H1 (cell line): Measurements from ENCODE around the gene PRR5. TPM values are rescaled to one million over a fixed set of nuclear protein-coding genes. Genes with fewer than 3 reads are reported as not detected.

Experiments used
- CTCF ChIA-PET: fragments of 300-600 bp; sonication (Branson Sonifier 250); formaldehyde crosslinking; loops from one replicate; lab custom pipeline; 2021; ENCODE audit not compliant: partially characterized antibody; lab: Charles Lee
- POLR2A ChIA-PET: fragments of 300-600 bp; sonication (Branson Sonifier 250); formaldehyde crosslinking; loops from one replicate; lab custom pipeline; 2021; ENCODE audit warnings: inconsistent platforms; ENCODE audit not compliant: partially characterized antibody; lab: Charles Lee
- DNase-seq, 2 experiments: peaks; one replicate each; pipeline versions ENCODE4 v3.0.0 to v3.0.0-alpha.2; 2010 to 2022; ENCODE audit warnings: low spot score in 2 of 2, low read depth in 1 of 2, mixed read lengths in 1 of 2
- FAIRE-seq: peaks from 2 replicates; lab custom pipeline; 2011; peaks lifted over from hg19 to GRCh38; lab: Jason Lieb, UNC
- H2AFZ ChIP-seq: 2 replicates; pipeline ENCODE4 v1.8.1; 2012; ENCODE audit warnings: low read length, inconsistent platforms
- H2AK5ac ChIP-seq: 2 replicates; pipeline ENCODE4 v1.6.1; 2013; ENCODE audit warnings: low read depth, low read length
- H2BK120ac ChIP-seq: replicated peaks from 2 replicates; pipeline ENCODE3; 2013; ENCODE audit warnings: low read depth, low read length, inconsistent platforms
- H2BK12ac ChIP-seq: 2 replicates; pipeline ENCODE4 v1.6.1; 2013; ENCODE audit warnings: low read depth, low read length
- H2BK15ac ChIP-seq: 2 replicates; pipeline ENCODE4 v1.6.1; 2013; ENCODE audit warnings: low read length
- H2BK20ac ChIP-seq: 2 replicates; pipeline ENCODE4 v1.6.1; 2013; ENCODE audit warnings: low read length
- H2BK5ac ChIP-seq: 2 replicates; pipeline ENCODE4 v1.6.1; 2013; ENCODE audit warnings: low read depth, low read length
- H3K14ac ChIP-seq: 2 replicates; pipeline ENCODE4 v1.6.1; 2013; ENCODE audit warnings: inconsistent platforms; ENCODE audit not compliant: insufficient read length
- H3K18ac ChIP-seq: 2 replicates; pipeline ENCODE4 v1.6.1; 2013; ENCODE audit warnings: low read length; ENCODE audit errors: extremely low read depth
- H3K23ac ChIP-seq: 2 replicates; pipeline ENCODE4 v1.6.1; 2013; ENCODE audit warnings: inconsistent platforms; ENCODE audit not compliant: insufficient read length
- H3K23me2 ChIP-seq: 2 replicates; pipeline ENCODE4 v1.6.1; 2013; ENCODE audit warnings: low read depth, low read length
- H3K27ac ChIP-seq: 2 replicates; pipeline ENCODE4 v1.6.1; 2011; ENCODE audit warnings: low read depth, low read length, inconsistent platforms
- H3K27me3 ChIP-seq, 4 experiments: replicated peaks in 1 of 4; 1 replicate in 1 of 4; 2 replicates in 3 of 4; pipeline versions ENCODE4 v1.6.1 to v1.8.1; 2011 to 2013; ENCODE audit warnings: low read length in 3 of 4, mild to moderate bottlenecking in 3 of 4, inconsistent platforms in 2 of 4, mixed read lengths in 2 of 4, moderate library complexity in 1 of 4; ENCODE audit not compliant: control insufficient read depth in 3 of 4, insufficient read depth in 3 of 4; ENCODE audit errors: extremely low read depth in 1 of 4
- H3K36me3 ChIP-seq, 4 experiments: 2 replicates each; pipeline versions ENCODE4 v1.6.1 to v1.8.1; 2011 to 2013; ENCODE audit warnings: mild to moderate bottlenecking in 4 of 4, low read length in 3 of 4, moderate library complexity in 2 of 4, control low read depth in 1 of 4, inconsistent platforms in 1 of 4; ENCODE audit not compliant: insufficient read depth in 4 of 4, control insufficient read depth in 2 of 4
- H3K4ac ChIP-seq: replicated peaks from 2 replicates; pipeline ENCODE3; 2013; ENCODE audit warnings: low read length, low read depth, mixed read lengths, inconsistent platforms; ENCODE audit not compliant: insufficient read length
- H3K4me1 ChIP-seq, 4 experiments: replicated peaks in 1 of 4; 1 replicate in 1 of 4; 2 replicates in 3 of 4; pipeline versions ENCODE4 v1.6.1 to v1.8.1; 2011 to 2013; ENCODE audit warnings: low read length in 3 of 4, inconsistent platforms in 2 of 4, mixed read lengths in 1 of 4; ENCODE audit not compliant: insufficient read depth in 4 of 4, control insufficient read depth in 3 of 4
- H3K4me2 ChIP-seq, 2 experiments: 2 replicates each; pipeline versions ENCODE4 v1.6.1 to v1.8.1; 2011 to 2013; ENCODE audit warnings: low read depth in 2 of 2, low read length in 2 of 2, control low read depth in 1 of 2, inconsistent platforms in 1 of 2, mild to moderate bottlenecking in 1 of 2; ENCODE audit not compliant: insufficient read depth in 1 of 2
- H3K4me3 ChIP-seq, 4 experiments: fragments of 200-600, 300-600 bp in 1 of 4; sonication (generic), shearing (Covaris generic), sonication (Bioruptor Twin) in 1 of 4; 2 replicates each; pipeline versions ENCODE4 v1.5.1 to v1.8.1; 2011 to 2016; ENCODE audit warnings: low read length in 4 of 4, low read depth in 3 of 4, control low read depth in 2 of 4, inconsistent platforms in 2 of 4, mild to moderate bottlenecking in 2 of 4, mixed read lengths in 1 of 4, moderate library complexity in 1 of 4; ENCODE audit not compliant: insufficient read depth in 2 of 4; ENCODE audit errors: extremely low read depth in 1 of 4
- H3K56ac ChIP-seq: replicated peaks from 2 replicates; pipeline ENCODE3; 2013; ENCODE audit warnings: low read depth, mild to moderate bottlenecking, mixed read lengths, low read length, inconsistent platforms; ENCODE audit not compliant: insufficient read length
- H3K79me1 ChIP-seq: 2 replicates; pipeline ENCODE4 v1.6.1; 2013; ENCODE audit warnings: low read depth, low read length, control low read depth
- H3K79me2 ChIP-seq, 2 experiments: 2 replicates each; pipeline versions ENCODE4 v1.6.1 to v1.8.1; 2012 to 2013; ENCODE audit warnings: low read length in 2 of 2, mild to moderate bottlenecking in 2 of 2, inconsistent platforms in 1 of 2; ENCODE audit not compliant: insufficient read depth in 2 of 2, control insufficient read depth in 1 of 2
- H3K9ac ChIP-seq, 4 experiments: replicated peaks in 1 of 4; 1 replicate in 1 of 4; 2 replicates in 3 of 4; pipeline versions ENCODE4 v1.6.1 to v1.8.1; 2011 to 2013; ENCODE audit warnings: low read depth in 3 of 4, low read length in 3 of 4, control low read depth in 2 of 4, mild to moderate bottlenecking in 2 of 4, moderate library complexity in 2 of 4, inconsistent platforms in 1 of 4; ENCODE audit errors: extremely low read depth in 1 of 4
- H3K9me3 ChIP-seq, 2 experiments: 2 replicates each; pipeline versions ENCODE4 v1.6.1 to v1.8.1; 2012 to 2013; ENCODE audit warnings: mild to moderate bottlenecking in 2 of 2, moderate library complexity in 2 of 2, control low read depth in 1 of 2, inconsistent platforms in 1 of 2, low read depth in 1 of 2, low read length in 1 of 2, mixed read lengths in 1 of 2; ENCODE audit not compliant: insufficient read depth in 2 of 2
- H4K20me1 ChIP-seq, 2 experiments: replicated peaks in 1 of 2; 2 replicates each; pipeline versions ENCODE3 to v1.8.1; 2011 to 2013; ENCODE audit warnings: inconsistent platforms in 2 of 2, low read length in 2 of 2, mild to moderate bottlenecking in 1 of 2; ENCODE audit not compliant: insufficient read depth in 2 of 2, control insufficient read depth in 1 of 2
- H4K5ac ChIP-seq: 2 replicates; pipeline ENCODE4 v1.6.1; 2013; ENCODE audit warnings: low read length, low read depth, mixed read lengths, inconsistent platforms; ENCODE audit not compliant: insufficient read length
- H4K8ac ChIP-seq: 2 replicates; pipeline ENCODE4 v1.8.0; 2013; ENCODE audit warnings: mild to moderate bottlenecking, moderate library complexity, low read length, inconsistent platforms; ENCODE audit not compliant: insufficient read depth; ENCODE audit errors: extremely low read depth
- H4K91ac ChIP-seq: replicated peaks from 2 replicates; pipeline ENCODE3; 2013; ENCODE audit warnings: low read length, mixed read lengths, inconsistent platforms; ENCODE audit not compliant: insufficient read length
- CREB1 ChIP-seq: IDR thresholded peaks from 2 replicates; pipeline ENCODE4 v1.6.1; 2012; ENCODE audit warnings: inconsistent platforms
- MAFK ChIP-seq: IDR thresholded peaks from 2 replicates; pipeline ENCODE4 v1.6.1; 2012; ENCODE audit warnings: low read depth, mild to moderate bottlenecking, improper control_type of control experiment, low read length
- POLR2AphosphoS5 ChIP-seq: IDR thresholded peaks from 2 replicates; pipeline ENCODE4 v1.6.1; 2011; ENCODE audit warnings: low read depth, low read length
- WGBS, 2 experiments: shearing (Covaris generic) in 1 of 2; methylation state at CpG; one replicate each; pipeline versions ENCODE4 v1.1.6 to v1.1.7; 2013 to 2015; ENCODE audit warnings: low lambda C conversion rate in 2 of 2, mixed read lengths in 2 of 2, inconsistent platforms in 1 of 2, low coverage in 1 of 2, missing lambda C conversion rate in 1 of 2; ENCODE audit not compliant: insufficient replicate concordance in 2 of 2, insufficient coverage in 1 of 2, insufficient read length in 1 of 2; ENCODE audit errors: extremely low coverage in 1 of 2, missing lambda C conversion rate in 1 of 2; 5-methylcytosine and 5-hydroxymethylcytosine counted together
- polyA plus RNA-seq, 7 experiments: library from polyadenylated mRNA; depleted of rRNA in 3 of 7; stranded (reverse) in 5 of 7; unstranded in 2 of 7; fragments of >200 nt in 5 of 7; fragments of 200-250 nt in 2 of 7; gene quantifications; 1 replicate in 5 of 7; 2 replicates in 1 of 7; 4 replicates in 1 of 7; pipeline versions ENCODE4 v1.2.1 to v1.2.3, GENCODE V29; 2011 to 2013; ENCODE audit warnings: missing spikeins in 2 of 7, mixed read lengths in 2 of 7
- total RNA-seq: library from RNA; stranded (reverse); fragmentation: NEBNext Ultra II Directional; extraction: Animal tissue kit (Norgen Biotek cat#: 25700); gene quantifications from 2 replicates; pipeline ENCODE4 v1.2.1, GENCODE V29; 2021
- TF ChIP-seq, protein P1 (sequence below): IDR thresholded peaks from 2 replicates; pipeline ENCODE4 v1.6.1; 2011; ENCODE audit warnings: low read length, improper control_type of control experiment

The PRR5 gene
- total and polyA plus RNA-seq, 2 of the 8 experiments (the other 6 are each of a cell fraction or from before 2014, with no cell fraction given), result 16.5 to 25.7 TPM

DNA sequence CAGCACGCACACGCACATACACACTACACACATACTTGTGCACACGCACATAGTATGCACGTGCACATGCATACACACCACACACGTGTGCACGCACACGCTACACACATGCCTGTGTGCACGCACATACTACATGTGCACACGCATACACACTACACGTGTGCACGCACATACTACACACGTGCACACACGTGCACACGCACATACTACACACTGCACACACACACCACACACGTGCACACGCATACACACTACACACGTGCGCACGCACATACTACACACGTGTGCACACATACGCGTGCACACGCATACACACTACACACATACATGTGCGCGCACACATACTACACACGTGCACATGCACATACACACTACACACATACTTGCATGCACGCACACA lies 30.7 kb downstream of the PRR5 start:
- Histone ChIP-seq H3K4me2 (no peak overlapping the region), H2BK15ac (peak overlapping the region; percentile 84; the same call in 1 of the 2 replicates), H2AK5ac (peak overlapping the region; percentile 95), H2BK20ac (no peak overlapping the region), H3K9me3 (no peaks in the 10 kb centered on the region), H3K79me2 (no peaks in the 10 kb centered on the region), H3K9ac (no peak overlapping the region; a peak in 1 of 7 replicates), H3K14ac (no peak overlapping the region), H3K79me1 (no peaks in the 10 kb centered on the region), H3K27ac (no peak overlapping the region), H2BK12ac (peak overlapping the region; percentile 75; the same call in 1 of the 2 replicates), H3K27me3 (no peaks in the 10 kb centered on the region; a peak in 1 of 7 replicates), H3K36me3 (no peaks in the 10 kb centered on the region; a peak in 1 of 8 replicates), H3K4me1 (peaks cover 0 to 11% (median 3%) of the 10 kb centered on the region in 4 experiments; a peak in 5 of 7 replicates), H3K56ac (no peak overlapping the region), H3K23ac (no peak overlapping the region), H4K8ac (no peak overlapping the region), H2BK5ac (peak overlapping the region; percentile 52; the same call in 1 of the 2 replicates), H4K5ac (no peak overlapping the region), H3K18ac (no peak overlapping the region), H2AFZ (no peak overlapping the region), H2BK120ac (no peak overlapping the region), H4K20me1 (peaks cover 0 to 15% of the 10 kb centered on the region in 2 experiments), H3K4ac (no peak overlapping the region), H3K4me3 (no peak overlapping the region), H3K23me2 (no peaks in the 10 kb centered on the region), H4K91ac (peak overlapping the region; percentile 88)
- 85% methylated on average over 27 of the region's 27 CpGs; no CpG with 5 or more reads in 1 of the 2 experiments for WGBS, 2 experiments
- ChIA-PET POLR2A (no interaction called here), CTCF (interaction anchor here (1.6 to 9.3 kb wide), 5 partner anchors 8 to 48 kb away, joined by 4 to 102 read pairs (median 38); no protein-coding TSS in a partner anchor)
- no peak for DNase-seq
- no peak for FAIRE-seq
- TF ChIP-seq, protein P1, sequence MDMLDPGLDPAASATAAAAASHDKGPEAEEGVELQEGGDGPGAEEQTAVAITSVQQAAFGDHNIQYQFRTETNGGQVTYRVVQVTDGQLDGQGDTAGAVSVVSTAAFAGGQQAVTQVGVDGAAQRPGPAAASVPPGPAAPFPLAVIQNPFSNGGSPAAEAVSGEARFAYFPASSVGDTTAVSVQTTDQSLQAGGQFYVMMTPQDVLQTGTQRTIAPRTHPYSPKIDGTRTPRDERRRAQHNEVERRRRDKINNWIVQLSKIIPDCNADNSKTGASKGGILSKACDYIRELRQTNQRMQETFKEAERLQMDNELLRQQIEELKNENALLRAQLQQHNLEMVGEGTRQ, result no peak
- TF ChIP-seq POLR2AphosphoS5 (no peak), CREB1 (no peak), MAFK (no peak)
